ENCODE data around the gene NR1D2.
"Not testable (repeated sequence)": the region's sequence is repeated elsewhere in the genome, so short reads cannot be mapped to it uniquely, and the experiment has no call there.

The NR1D2 gene

DNA sequence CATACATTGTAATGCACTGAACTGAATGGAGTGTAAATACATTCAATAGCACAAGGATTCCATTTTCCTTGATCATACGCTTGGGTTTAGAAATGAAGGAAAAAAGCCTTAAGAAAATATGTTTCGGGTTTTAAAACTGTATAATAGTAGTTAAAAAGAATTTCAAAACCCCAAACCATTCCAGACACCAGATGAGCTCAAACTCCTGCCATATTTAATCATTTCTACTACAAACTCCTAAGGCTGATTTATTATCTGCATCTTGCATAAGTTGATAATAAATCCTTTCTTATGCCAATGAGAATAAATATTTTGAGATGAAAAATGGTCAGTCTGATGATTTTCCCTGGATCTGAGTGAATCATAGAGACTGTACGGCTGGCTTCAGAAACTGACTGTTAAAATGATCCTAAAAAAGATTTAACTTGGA, 51.0 kb downstream of the NR1D2 start:
- 80 to 89% methylated on average over 1 of the region's 3 CpGs for WGBS, 2 experiments
- H3K36me3 ChIP-seq (ENCODE audit: control insufficient read depth, insufficient read depth, low read length), result no peaks in the 10 kb centered on the region
- H3K4me3 ChIP-seq (ENCODE audit: insufficient read depth, low read depth, low read length), result no peak overlapping the region
- no peaks in the 10 kb centered on the region for H3K27me3 ChIP-seq (ENCODE audit: control insufficient read depth, insufficient read depth, low read length, poor library complexity, severe bottlenecking)
- no peaks in the 10 kb centered on the region for H3K9me3 ChIP-seq (ENCODE audit: control insufficient read depth, low read length)
- peaks cover 16% of the 10 kb centered on the region for H3K4me1 ChIP-seq (ENCODE audit: control insufficient read depth, insufficient read depth, low read length)
- H3K27ac ChIP-seq (ENCODE audit: insufficient read depth, low read depth, low read length, poor library complexity, severe bottlenecking), result no peak overlapping the region

DNA sequence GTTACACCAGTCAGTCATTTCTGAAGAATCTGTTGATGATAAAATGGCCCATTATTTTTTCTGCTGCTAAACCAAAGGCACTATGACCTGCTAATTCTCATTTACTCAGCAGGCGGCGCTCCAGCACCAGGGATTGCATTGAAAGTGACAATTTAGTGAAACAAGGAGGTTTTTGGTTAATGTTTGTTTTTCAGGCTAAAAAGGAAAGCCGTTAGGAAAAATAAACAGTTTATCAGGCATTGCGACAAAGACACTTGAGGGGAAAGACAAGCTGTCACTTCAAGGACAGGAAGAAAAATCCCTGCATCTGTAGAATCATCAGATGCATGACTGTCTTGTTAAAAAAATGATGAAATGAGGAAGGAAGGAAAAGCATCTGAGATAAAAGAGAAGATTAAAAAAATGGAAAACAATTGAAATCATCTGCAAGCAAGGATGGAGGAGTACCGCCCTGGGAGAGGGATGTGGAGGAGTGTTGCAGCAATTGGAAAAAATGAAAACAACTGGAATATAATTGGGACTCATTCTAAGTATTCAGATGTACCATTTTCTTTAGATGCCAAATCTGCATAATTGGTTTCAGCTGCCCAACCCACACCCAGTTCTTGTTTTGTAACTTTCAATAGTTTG, 54.0 kb downstream of the NR1D2 start:
- no peak overlapping the region for H3K27ac ChIP-seq (ENCODE audit: insufficient read depth, low read depth, low read length, poor library complexity, severe bottlenecking)
- 17 to 21% methylated on average over 5 of the region's 5 CpGs for WGBS, 2 experiments
- peaks cover 4% of the 10 kb centered on the region for H3K4me1 ChIP-seq (ENCODE audit: control insufficient read depth, insufficient read depth, low read length)
- no peak overlapping the region for H3K4me3 ChIP-seq (ENCODE audit: insufficient read depth, low read depth, low read length)
- no peaks in the 10 kb centered on the region for H3K9me3 ChIP-seq (ENCODE audit: control insufficient read depth, low read length)
- no peaks in the 10 kb centered on the region for H3K27me3 ChIP-seq (ENCODE audit: control insufficient read depth, insufficient read depth, low read length, poor library complexity, severe bottlenecking)
- no peaks in the 10 kb centered on the region for H3K36me3 ChIP-seq (ENCODE audit: control insufficient read depth, insufficient read depth, low read length)

DNA sequence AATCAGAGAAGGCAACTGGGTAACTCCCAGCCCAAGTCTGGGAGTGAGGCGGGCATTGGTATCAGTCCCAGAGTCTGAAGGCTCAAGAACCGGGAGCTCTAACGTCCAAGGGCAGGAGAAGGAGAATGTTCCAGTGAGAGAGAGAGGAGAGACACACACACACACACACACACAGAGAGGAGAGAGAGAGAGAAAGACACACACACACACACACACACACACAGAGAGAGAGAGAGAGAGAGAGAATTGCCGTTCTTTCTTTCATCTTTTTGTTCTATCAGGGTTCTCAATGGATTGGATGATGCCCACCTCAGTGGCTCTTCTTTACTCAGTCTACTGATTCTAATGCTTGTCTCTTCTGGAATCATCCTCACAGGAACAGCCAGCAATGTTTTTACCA, 57.0 kb downstream of the NR1D2 start:
- Histone ChIP-seq H3K9me3 (ENCODE audit: control insufficient read depth, low read length) (no peaks in the 10 kb centered on the region), H3K4me1 (ENCODE audit: control insufficient read depth, insufficient read depth, low read length) (peaks cover 4% of the 10 kb centered on the region), H3K4me3 (ENCODE audit: insufficient read depth, low read depth, low read length) (no peak overlapping the region), H3K27me3 (ENCODE audit: control insufficient read depth, insufficient read depth, low read length, poor library complexity, severe bottlenecking) (no peaks in the 10 kb centered on the region), H3K27ac (ENCODE audit: insufficient read depth, low read depth, low read length, poor library complexity, severe bottlenecking) (no peak overlapping the region), H3K36me3 (ENCODE audit: control insufficient read depth, insufficient read depth, low read length) (no peaks in the 10 kb centered on the region)
- WGBS, 2 experiments, result 94 to 97% methylated on average over 2 to 3 of the region's 4 CpGs

DNA sequence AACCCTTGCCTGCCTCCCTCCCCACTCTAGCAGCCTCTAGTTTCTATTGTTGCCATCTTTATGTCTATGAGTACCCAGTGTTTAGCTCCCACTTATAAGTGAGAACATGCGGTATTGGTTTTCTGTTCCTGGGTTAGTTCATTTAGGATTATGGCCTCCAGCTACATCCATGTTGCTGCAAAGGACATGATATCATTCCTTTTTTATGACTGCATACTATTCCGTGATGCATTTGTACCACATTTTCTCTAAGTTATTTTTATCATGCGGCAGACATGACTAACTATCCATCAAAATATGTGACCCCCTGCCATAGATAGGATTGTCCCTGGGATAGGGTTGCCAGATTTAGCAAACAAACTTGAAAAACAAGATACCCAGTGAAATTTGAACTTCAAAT, 58.4 kb downstream of the NR1D2 start:
- Histone ChIP-seq H3K36me3 (ENCODE audit: control insufficient read depth, insufficient read depth, low read length) (no peaks in the 10 kb centered on the region), H3K4me3 (ENCODE audit: insufficient read depth, low read depth, low read length) (no peak overlapping the region), H3K9me3 (ENCODE audit: control insufficient read depth, low read length) (no peaks in the 10 kb centered on the region), H3K27me3 (ENCODE audit: control insufficient read depth, insufficient read depth, low read length, poor library complexity, severe bottlenecking) (no peaks in the 10 kb centered on the region), H3K4me1 (ENCODE audit: control insufficient read depth, insufficient read depth, low read length) (peaks cover 4% of the 10 kb centered on the region), H3K27ac (ENCODE audit: insufficient read depth, low read depth, low read length, poor library complexity, severe bottlenecking) (no peak overlapping the region)
- WGBS, 2 experiments, result 98 to 99% methylated on average over 3 of the region's 3 CpGs

DNA sequence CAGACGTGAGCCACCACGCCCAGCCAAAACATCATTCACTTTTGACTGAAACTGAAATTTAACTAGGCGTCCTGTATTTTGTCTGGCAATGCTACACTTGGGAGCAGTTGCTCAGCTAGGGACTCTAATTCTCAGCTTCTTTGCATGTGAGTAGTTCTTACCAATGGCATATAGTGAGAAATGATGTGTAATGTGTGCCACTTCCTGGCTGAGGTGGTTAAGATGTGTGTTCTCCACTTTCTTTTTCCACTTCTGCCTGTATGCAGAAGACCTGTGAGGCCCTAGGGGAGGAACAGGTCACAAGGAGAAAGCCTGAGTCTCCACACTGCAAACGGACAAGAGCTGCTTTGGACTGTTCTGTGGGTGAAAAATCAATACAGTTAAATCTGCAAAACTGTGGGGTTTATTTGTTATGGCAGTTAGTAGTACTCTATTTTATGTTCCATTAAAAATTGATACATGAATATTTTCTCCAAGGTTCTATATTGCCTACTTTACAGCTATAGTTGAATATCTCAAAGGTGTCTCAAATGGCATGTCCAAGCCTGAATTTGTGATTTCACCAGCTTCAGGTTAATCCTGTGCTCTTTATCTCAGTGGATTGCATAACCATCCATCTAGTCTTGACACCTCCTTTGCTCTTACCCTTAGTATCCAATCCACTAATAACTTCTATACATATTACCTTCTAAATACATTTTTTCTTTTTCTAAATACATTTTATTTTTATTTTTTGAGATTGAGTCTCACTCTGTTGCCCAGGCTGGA, 59.3 kb downstream of the NR1D2 start:
- Histone ChIP-seq H3K4me1 (ENCODE audit: control insufficient read depth, insufficient read depth, low read length) (no peaks in the 10 kb centered on the region), H3K27me3 (ENCODE audit: control insufficient read depth, insufficient read depth, low read length, poor library complexity, severe bottlenecking) (no peaks in the 10 kb centered on the region), H3K4me3 (ENCODE audit: insufficient read depth, low read depth, low read length) (no peak overlapping the region), H3K9me3 (ENCODE audit: control insufficient read depth, low read length) (no peaks in the 10 kb centered on the region), H3K36me3 (ENCODE audit: control insufficient read depth, insufficient read depth, low read length) (no peaks in the 10 kb centered on the region), H3K27ac (ENCODE audit: insufficient read depth, low read depth, low read length, poor library complexity, severe bottlenecking) (no peak overlapping the region)
- 92 to 93% methylated on average over 4 of the region's 4 CpGs for WGBS, 2 experiments

DNA sequence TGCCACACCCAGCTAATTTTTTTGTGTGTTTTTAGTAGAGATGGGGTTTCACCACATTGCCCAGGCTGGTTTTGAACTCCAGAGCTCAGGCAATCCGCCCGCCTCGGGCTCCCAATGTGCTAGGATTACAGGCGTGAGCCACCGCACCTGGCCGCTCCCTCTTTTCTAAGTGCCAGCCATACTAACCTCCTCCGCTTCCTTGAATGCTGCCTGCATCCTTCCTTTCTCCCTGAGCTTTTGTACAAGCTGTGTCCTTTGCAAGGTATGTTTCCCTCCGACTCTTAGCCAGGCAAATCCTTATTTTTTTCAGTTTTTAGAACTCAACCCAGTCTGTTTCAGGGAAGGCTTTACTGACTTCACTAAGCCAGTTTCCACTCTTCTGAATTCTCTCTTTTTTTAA, 60.6 kb downstream of the NR1D2 start:
- Histone ChIP-seq H3K36me3 (ENCODE audit: control insufficient read depth, insufficient read depth, low read length) (no peaks in the 10 kb centered on the region), H3K27me3 (ENCODE audit: control insufficient read depth, insufficient read depth, low read length, poor library complexity, severe bottlenecking) (no peaks in the 10 kb centered on the region), H3K4me1 (ENCODE audit: control insufficient read depth, insufficient read depth, low read length) (no peaks in the 10 kb centered on the region), H3K9me3 (ENCODE audit: control insufficient read depth, low read length) (no peaks in the 10 kb centered on the region), H3K4me3 (ENCODE audit: insufficient read depth, low read depth, low read length) (no peak overlapping the region), H3K27ac (ENCODE audit: insufficient read depth, low read depth, low read length, poor library complexity, severe bottlenecking) (no peak overlapping the region)
- WGBS, 2 experiments, result 90 to 93% methylated on average over 8 of the region's 8 CpGs

DNA sequence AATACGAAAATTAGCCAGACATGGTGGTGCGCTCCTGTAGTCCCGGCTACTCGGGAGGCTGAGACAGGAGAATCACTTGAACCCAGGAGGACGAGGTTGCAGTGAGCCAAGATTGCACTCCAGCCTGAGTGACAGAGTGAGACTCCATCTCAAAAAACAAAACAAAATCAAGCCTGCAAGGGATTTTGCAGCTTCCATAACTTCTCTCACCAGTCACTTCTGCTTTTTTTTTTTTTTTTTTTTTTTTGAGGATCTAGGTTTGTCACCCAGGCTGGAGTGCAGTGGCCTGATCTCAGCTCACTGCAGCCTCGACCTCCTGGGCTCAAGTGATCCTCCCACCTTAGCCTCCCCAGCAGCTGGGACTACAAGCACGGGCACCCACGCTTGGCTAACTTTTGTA, 65.7 kb downstream of the NR1D2 start:
- H3K4me3 ChIP-seq (ENCODE audit: insufficient read depth, low read depth, low read length); H3K36me3 ChIP-seq (ENCODE audit: control insufficient read depth, insufficient read depth, low read length); H3K4me1 ChIP-seq (ENCODE audit: control insufficient read depth, insufficient read depth, low read length); H3K9me3 ChIP-seq (ENCODE audit: control insufficient read depth, low read length); H3K27me3 ChIP-seq (ENCODE audit: control insufficient read depth, insufficient read depth, low read length, poor library complexity, severe bottlenecking); H3K27ac ChIP-seq (ENCODE audit: insufficient read depth, low read depth, low read length, poor library complexity, severe bottlenecking): not testable (repeated sequence)
- WGBS, 2 experiments, result 94 to 95% methylated on average over 8 of the region's 8 CpGs

DNA sequence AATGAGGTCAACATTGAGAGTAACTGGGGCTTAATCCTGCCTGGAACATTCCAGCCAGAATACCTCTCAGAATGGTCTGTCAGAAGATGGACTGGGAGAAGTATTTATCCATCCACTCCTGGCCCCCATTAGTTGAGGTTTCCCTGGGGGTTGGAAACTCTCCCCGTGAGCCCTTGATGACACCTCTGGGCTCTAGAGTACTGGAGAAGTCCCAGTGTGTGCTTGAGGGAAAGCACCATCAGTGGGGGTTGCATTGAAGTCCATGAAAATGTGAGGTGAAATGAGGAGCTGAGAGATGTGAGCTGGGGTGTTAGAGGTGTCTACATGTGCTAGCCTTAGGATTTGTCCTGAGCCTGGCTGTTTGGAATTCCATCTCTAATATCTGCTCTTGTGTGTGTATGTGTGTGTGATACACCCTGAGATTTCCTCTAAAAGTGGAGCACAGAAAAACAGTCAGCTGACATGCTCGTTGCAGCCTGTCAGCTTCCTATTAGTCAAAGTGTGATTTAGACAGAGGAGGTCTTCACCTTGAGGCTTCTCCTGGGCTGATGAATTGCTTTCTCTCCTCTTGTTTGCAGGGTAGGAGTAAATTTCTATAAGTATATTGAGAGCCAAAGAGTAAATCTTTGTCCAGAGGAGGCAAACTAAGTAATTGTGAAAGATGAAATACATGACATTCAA, 67.6 kb downstream of the NR1D2 start:
- Histone ChIP-seq H3K27me3 (ENCODE audit: control insufficient read depth, insufficient read depth, low read length, poor library complexity, severe bottlenecking) (no peaks in the 10 kb centered on the region), H3K4me3 (ENCODE audit: insufficient read depth, low read depth, low read length) (no peak overlapping the region), H3K9me3 (ENCODE audit: control insufficient read depth, low read length) (no peaks in the 10 kb centered on the region), H3K36me3 (ENCODE audit: control insufficient read depth, insufficient read depth, low read length) (no peaks in the 10 kb centered on the region), H3K4me1 (ENCODE audit: control insufficient read depth, insufficient read depth, low read length) (no peaks in the 10 kb centered on the region), H3K27ac (ENCODE audit: insufficient read depth, low read depth, low read length, poor library complexity, severe bottlenecking) (no peak overlapping the region)
- 85% methylated on average over 2 of the region's 2 CpGs for WGBS, 2 experiments

DNA sequence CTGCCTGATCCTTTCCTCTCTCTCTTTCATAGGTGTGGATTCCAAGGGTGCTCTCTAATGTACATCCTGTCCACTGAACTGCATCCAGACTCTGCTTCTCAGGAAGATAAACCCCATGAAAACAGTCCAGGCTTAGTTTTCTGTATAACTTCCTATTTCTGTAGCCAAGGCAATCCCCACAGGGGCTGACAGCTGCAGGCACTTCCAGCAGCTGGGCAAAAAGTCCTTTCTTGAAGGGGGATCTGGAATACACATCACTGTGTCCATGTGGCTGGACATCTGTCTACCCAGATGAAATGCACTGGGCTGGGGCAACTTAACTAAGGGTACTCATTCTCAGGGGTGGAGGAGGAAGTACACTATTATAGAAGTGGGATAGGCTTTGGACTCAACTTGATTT, 72.2 kb downstream of the NR1D2 start:
- H3K4me1 ChIP-seq (ENCODE audit: control insufficient read depth, insufficient read depth, low read length), result no peaks in the 10 kb centered on the region
- H3K27me3 ChIP-seq (ENCODE audit: control insufficient read depth, insufficient read depth, low read length, poor library complexity, severe bottlenecking), result no peaks in the 10 kb centered on the region
- no peak overlapping the region for H3K4me3 ChIP-seq (ENCODE audit: insufficient read depth, low read depth, low read length)
- no peaks in the 10 kb centered on the region for H3K9me3 ChIP-seq (ENCODE audit: control insufficient read depth, low read length)
- no peaks in the 10 kb centered on the region for H3K36me3 ChIP-seq (ENCODE audit: control insufficient read depth, insufficient read depth, low read length)
- H3K27ac ChIP-seq (ENCODE audit: insufficient read depth, low read depth, low read length, poor library complexity, severe bottlenecking), result no peak overlapping the region

DNA sequence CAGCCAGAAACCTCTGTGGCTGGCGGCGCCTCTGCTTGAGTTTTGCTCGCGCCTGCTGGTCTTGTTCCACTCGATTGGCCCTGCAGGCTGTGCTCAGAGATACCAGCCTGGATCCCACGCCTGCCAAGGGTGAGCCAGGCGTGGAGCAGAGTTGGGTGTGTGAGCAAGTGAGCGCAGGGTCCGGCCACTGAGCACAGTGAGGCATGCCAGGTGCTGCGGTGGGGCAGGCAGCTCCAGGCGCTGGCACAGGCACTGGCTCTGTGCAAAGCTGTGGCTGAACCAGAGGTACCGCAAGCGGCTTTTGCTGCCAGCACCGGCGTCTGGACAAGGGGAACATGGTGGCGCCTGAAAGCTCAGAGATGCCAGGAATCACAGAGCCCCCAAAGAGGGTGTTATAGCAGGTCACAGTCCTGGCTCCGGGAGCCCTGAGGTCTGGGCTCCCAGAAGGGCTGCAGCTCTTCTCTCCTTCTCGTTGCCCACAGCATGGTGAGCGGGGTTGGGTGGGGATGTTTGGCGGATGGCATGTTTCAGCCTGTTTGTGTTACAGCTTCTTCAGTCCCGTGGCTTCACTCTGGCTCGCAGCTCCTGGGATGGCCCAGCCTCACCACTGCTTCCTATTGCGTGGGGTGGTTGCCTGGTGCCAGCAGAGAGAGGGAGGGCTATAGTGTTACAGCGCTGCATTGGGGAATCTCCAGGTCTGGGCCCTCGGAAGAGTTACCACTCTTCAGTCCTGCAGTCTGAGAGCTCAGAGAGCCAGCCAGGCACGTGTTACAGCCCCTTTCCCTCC, 73.9 kb downstream of the NR1D2 start:
- no peak overlapping the region for H3K27ac ChIP-seq (ENCODE audit: insufficient read depth, low read depth, low read length, poor library complexity, severe bottlenecking)
- no peak overlapping the region for H3K4me3 ChIP-seq (ENCODE audit: insufficient read depth, low read depth, low read length)
- H3K4me1 ChIP-seq (ENCODE audit: control insufficient read depth, insufficient read depth, low read length), result no peaks in the 10 kb centered on the region
- no peaks in the 10 kb centered on the region for H3K27me3 ChIP-seq (ENCODE audit: control insufficient read depth, insufficient read depth, low read length, poor library complexity, severe bottlenecking)
- H3K9me3 ChIP-seq (ENCODE audit: control insufficient read depth, low read length), result no peaks in the 10 kb centered on the region
- WGBS, 2 experiments, result 92% methylated on average over 26 of the region's 26 CpGs
- no peaks in the 10 kb centered on the region for H3K36me3 ChIP-seq (ENCODE audit: control insufficient read depth, insufficient read depth, low read length)

All from ectodermal cell (in vitro differentiated cells).